ENCODE measurements around the gene MT3.
A peak's percentile ranks its signal among the peaks of the same experiment; 100 is the strongest.
"Not testable (repeated sequence)": the region's sequence is repeated elsewhere in the genome, so short reads cannot be mapped to it uniquely, and the experiment has no call there.

Gene MT3

DNA sequence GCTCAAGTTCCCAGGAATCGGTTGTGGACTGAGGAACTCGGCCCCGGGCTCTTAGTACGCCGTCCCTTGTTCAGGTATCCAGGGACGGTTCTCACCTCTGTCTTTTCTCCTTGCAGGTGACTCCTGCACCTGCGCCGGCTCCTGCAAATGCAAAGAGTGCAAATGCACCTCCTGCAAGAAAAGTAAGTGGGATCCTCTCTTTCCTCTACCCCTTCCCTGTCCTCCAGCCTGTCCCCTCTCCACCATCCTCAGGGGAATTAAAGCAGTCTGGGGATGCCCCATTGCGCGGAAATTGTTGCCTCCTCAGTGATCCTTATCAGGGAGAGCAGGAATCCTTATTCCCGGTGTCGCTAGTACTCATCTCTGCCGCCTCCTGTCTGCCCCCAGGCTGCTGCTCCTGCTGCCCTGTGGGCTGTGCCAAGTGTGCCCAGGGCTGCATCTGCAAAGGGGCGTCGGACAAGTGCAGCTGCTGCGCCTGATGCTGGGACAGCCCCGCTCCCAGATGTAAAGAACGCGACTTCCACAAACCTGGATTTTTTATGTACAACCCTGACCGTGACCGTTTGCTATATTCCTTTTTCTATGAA lies 19.6 kb downstream of the MT3 start:
- peak in 15 of 56 donors; percentile 23 to 59 (median 36) for DNase-seq

DNA sequence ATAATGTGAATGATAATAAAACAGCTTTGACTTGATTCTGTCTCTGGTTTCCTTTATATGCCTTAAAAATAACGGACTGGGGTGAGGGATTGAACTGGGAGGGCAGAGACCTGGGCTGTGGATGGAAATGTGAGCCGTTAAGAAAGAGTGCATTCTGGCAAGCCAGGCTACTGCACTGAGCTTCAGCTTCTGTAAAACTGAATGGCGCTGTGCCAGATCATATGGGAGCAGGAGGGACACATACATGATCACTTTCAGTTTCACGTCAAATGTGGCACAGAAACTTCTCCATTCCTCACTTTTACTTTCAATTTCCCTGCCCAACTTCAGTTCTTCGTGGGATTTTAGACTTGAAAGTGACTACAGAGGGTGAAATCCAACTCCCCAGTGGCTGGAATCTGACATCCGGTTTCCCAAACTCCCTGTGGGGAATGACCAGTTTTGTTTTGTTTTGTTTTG lies 20.2 kb downstream of the MT3 start:
- DNase-seq, result peak in 23 of 56 donors; percentile 20 to 66 (median 39)

DNA sequence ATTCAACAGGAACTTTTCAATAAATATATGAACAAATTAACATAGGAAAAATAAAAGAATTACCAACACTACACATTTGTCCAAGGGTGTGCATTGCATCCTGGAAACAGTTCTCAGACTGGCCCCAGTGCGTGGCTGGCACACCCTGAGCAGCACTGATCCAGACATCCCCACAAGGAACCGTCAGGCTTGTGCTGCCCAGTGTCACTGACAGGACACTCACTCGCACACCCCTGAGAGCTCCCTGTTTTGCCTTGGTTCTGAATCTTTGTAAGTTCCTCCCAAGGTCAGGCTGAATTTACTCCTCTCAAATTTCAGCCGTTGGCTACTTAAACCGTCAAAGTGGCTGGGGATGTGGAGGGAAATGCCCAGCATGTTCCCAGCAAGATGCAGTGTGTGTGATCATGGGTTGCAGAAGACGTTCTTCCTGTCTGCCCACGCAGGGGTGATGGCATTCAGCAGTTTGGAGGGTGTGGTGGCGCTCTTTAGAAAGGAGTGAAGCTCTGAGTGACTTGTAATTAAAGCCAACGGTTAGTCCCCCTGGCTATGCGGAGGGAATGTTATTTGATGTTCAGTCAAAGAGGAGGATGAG lies 20.8 kb downstream of the MT3 start:
- DNase-seq, result peak in 14 of 56 donors; percentile 23 to 59 (median 36)

GRCh38 chr16:56610609-56611111 lies 21.3 kb downstream of the MT3 start:
- no peak for DNase-seq

- DNase-seq, result peak in 11 of 56 donors; percentile 20 to 66 (median 39)
Measured at GRCh38 chr16:56611281-56611833, 22.0 kb downstream of the MT3 start.

DNA sequence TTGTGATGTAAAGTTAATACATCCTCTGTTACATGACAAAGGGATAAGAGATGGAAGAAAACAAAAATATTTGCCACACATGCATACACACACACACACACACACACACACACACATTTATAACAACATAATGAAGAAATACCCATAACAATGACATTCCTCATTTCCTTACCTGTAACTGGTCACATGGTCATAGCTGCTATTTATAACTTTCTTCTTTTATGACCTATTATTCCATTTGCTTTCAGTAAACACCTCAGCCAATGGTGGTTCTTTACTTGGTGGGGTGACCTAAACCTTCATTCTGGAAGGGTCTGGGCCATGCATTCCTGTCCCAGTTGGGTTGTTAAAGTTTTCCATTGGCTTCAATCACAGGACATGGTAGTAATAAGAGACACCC lies 24.4 kb downstream of the MT3 start:
- DNase-seq, result no peak

GRCh38 chr16:56614549-56614991 lies 25.2 kb downstream of the MT3 start:
- DNase-seq, result no peak

- no peak for DNase-seq
Measured at GRCh38 chr16:56615353-56615752, 26.0 kb downstream of the MT3 start.

DNA sequence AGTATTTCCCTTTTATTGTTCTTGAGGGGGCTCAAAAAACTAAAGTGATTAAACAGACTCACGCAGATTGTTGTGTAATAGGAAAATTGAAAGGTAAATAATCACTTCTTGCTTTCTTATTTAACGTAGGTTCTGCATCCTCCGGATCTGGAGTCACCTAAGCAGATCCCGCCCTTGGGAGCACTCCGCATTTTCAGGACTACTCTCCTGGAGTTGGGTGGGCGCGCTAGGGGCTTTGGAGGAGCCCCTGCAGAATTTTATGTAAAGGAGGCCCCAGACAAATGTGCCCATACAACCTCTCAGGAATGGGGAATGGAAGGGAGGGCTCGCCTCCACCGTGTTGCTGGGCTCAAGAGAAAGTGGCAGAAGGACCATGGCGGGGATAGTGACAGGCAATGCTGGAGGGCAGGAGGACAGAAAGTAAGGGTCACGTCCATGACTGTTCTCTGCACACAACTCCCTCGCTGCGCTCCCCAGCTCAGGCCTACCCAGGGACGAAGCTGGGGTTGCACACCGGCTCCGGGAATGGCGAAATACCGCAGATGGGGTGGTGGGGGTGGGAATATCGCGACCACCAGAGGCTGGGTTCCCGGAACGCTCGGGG lies 27.4 kb downstream of the MT3 start:
- DNase-seq, result no peak

GRCh38 chr16:56617212-56618085 lies 28.1 kb downstream of the MT3 start:
- peak in 29 of 56 donors; percentile 18 to 72 (median 42) for DNase-seq

GRCh38 chr16:56618138-56618537 lies 28.8 kb downstream of the MT3 start:
- no peak for DNase-seq

- no peak for DNase-seq
Measured at GRCh38 chr16:56620339-56620897, 31.1 kb downstream of the MT3 start.

GRCh38 chr16:56621665-56622445 lies 32.5 kb downstream of the MT3 start:
- not testable (repeated sequence) for DNase-seq

DNA sequence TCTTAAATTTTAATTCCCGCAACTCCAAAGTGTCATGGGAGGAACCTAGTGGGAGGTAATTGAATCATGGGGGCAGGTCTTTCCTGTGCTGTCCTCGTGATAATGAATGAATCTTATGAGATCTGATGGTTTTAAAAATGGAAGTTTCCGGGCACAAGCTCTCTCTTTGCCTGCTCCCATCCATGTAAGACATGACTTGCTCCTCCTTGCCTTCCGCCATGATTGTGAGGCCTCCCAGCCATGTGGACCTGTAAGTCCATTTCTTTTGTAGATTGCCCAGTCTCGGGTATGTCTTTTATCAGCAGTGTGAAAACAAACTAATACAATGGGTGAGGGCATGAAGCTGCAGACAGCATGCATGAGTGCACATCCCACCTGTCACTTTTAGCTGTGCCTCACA lies 33.9 kb downstream of the MT3 start:
- DNase-seq, result not testable (repeated sequence)

- peak in 3 of 56 donors; percentile 14 to 36 (median 20) for DNase-seq
Measured at GRCh38 chr16:56623637-56624036, 34.3 kb downstream of the MT3 start.

GRCh38 chr16:56625140-56625942 lies 36.0 kb downstream of the MT3 start, which contains the start of gene MT1E:
Gene MT1E, plus strand, starts transcription at chr16:56625781. Its CDS starts 71 bp downstream, at chr16:56625852.
- peak in 36 of 56 donors; percentile 28 to 74 (median 53) for DNase-seq

GRCh38 chr16:56625943-56626654 lies 36.8 kb downstream of the MT3 start:
- DNase-seq, result peak in 2 of 56 donors; percentile 52 to 69

DNA sequence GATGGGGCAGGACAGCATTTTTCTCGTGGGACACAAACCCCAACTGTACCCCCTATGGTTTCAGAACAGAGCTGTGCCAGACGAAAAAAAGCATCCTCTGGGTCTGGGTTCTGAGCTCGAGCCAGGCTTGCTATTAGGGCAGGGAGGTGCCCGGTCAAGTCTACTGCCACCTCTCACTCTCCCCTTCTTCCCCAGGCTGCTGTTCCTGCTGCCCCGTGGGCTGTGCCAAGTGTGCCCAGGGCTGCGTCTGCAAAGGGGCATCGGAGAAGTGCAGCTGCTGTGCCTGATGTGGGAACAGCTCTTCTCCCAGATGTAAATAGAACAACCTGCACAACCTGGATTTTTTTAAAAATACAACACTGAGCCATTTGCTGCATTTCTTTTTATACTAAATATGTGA lies 37.4 kb downstream of the MT3 start:
- DNase-seq, result no peak
